ENCODE results near the gene CMTM5. TPM values are rescaled to one million over a fixed set of nuclear protein-coding genes. Genes with fewer than 3 reads are reported as not detected.

CMTM5 gene
- total RNA-seq, 4 donors from 2014 or later = not detected

GRCh38 chr14:23377573-23378563 lies 1.0 kb downstream of the CMTM5 start:
- peak in 1 of 3 donors; percentile 34 for DNase-seq
- Histone ChIP-seq H3K36me3 (no peaks in the 10 kb centered on the region), H3K4me1 (peaks cover 0 to 8% (median 0%) of the 10 kb centered on the region in 4 donors), H3K27me3 (no peaks in the 10 kb centered on the region), H3K27ac (no peak overlapping the region), H3K4me3 (no peak overlapping the region), H3K9me3 (no peaks in the 10 kb centered on the region)
- TF ChIP-seq POLR2A (IDR thresholded peaks at IDR 0.05) (no peak), CTCF (IDR thresholded peaks at IDR 0.05) (no peak)

GRCh38 chr14:23378612-23379220 lies 1.9 kb downstream of the CMTM5 start:
- Histone ChIP-seq H3K27me3 (no peaks in the 10 kb centered on the region), H3K4me1 (peaks cover 0 to 8% (median 0%) of the 10 kb centered on the region in 4 donors), H3K9me3 (no peaks in the 10 kb centered on the region), H3K27ac (no peak overlapping the region), H3K36me3 (no peaks in the 10 kb centered on the region), H3K4me3 (no peak overlapping the region)
- DNase-seq = peak in 1 of 3 donors; percentile 41
- no peak for TF ChIP-seq POLR2A (IDR thresholded peaks at IDR 0.05)
- TF ChIP-seq CTCF (IDR thresholded peaks at IDR 0.05) = no peak

GRCh38 chr14:23379366-23380196 lies 2.7 kb downstream of the CMTM5 start:
- Histone ChIP-seq H3K36me3 (no peaks in the 10 kb centered on the region), H3K4me1 (peaks cover 0 to 8% (median 0%) of the 10 kb centered on the region in 4 donors), H3K4me3 (no peak overlapping the region), H3K9me3 (no peaks in the 10 kb centered on the region), H3K27ac (no peak overlapping the region), H3K27me3 (no peaks in the 10 kb centered on the region)
- peak; percentile 27 to 77 (median 77) for DNase-seq
- TF ChIP-seq POLR2A (IDR thresholded peaks at IDR 0.05) = no peak
- TF ChIP-seq CTCF (IDR thresholded peaks at IDR 0.05) = peak; percentile 62 to 92 (median 88)

GRCh38 chr14:23380197-23380914 lies 3.5 kb downstream of the CMTM5 start:
- Histone ChIP-seq H3K36me3 (no peaks in the 10 kb centered on the region), H3K4me1 (peaks cover 0 to 8% (median 0%) of the 10 kb centered on the region in 4 donors), H3K27me3 (no peaks in the 10 kb centered on the region), H3K4me3 (no peak overlapping the region), H3K9me3 (no peaks in the 10 kb centered on the region), H3K27ac (peak overlapping the region in 1 of 4 donors; percentile 35)
- TF ChIP-seq CTCF (IDR thresholded peaks at IDR 0.05) (no peak), POLR2A (IDR thresholded peaks at IDR 0.05) (no peak)
- DNase-seq = no peak

- no peak overlapping the region for H3K27ac ChIP-seq
- no peaks in the 10 kb centered on the region for H3K27me3 ChIP-seq
- DNase-seq = peak in 1 of 3 donors; percentile 43
- no peaks in the 10 kb centered on the region for H3K9me3 ChIP-seq
- no peak overlapping the region for H3K4me3 ChIP-seq
- no peaks in the 10 kb centered on the region for H3K36me3 ChIP-seq
- no peak for TF ChIP-seq POLR2A (IDR thresholded peaks at IDR 0.05)
- no peak for TF ChIP-seq CTCF (IDR thresholded peaks at IDR 0.05)
- H3K4me1 ChIP-seq = peaks cover 0 to 8% (median 0%) of the 10 kb centered on the region in 4 donors
Measured at GRCh38 chr14:23380976-23381375, 4.1 kb downstream of the CMTM5 start.
